ENCODE measurements around the gene FST.

FST gene

DNA sequence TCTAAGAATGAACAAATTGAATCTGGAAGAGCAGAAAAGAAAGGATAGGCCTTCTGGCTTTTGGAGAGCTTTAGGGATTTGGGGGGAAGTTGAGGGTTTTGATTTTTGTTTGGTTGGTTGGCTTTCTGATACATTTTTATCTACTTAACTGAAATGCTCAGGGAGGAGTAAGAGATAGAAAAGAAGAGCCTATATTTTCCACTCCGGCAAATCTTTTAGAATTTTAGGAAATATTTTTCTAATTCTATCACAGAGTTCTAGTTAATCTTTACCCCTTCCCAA, 25.8 kb upstream of the FST start:
- no peak overlapping the region for H3K4me3 ChIP-seq (replicated peaks; ENCODE audit: low read depth, low read length)
- TF ChIP-seq CTCF (IDR thresholded peaks at IDR 0.05; ENCODE audit: low read length, missing control alignments) = no peak
- DNase-seq (ENCODE audit: low read depth) = no peak

- DNase-seq (ENCODE audit: low read depth) = no peak
These were observed 24.1 kb upstream of the FST start for GRCh38 chr5:53456366-53456765.

DNA sequence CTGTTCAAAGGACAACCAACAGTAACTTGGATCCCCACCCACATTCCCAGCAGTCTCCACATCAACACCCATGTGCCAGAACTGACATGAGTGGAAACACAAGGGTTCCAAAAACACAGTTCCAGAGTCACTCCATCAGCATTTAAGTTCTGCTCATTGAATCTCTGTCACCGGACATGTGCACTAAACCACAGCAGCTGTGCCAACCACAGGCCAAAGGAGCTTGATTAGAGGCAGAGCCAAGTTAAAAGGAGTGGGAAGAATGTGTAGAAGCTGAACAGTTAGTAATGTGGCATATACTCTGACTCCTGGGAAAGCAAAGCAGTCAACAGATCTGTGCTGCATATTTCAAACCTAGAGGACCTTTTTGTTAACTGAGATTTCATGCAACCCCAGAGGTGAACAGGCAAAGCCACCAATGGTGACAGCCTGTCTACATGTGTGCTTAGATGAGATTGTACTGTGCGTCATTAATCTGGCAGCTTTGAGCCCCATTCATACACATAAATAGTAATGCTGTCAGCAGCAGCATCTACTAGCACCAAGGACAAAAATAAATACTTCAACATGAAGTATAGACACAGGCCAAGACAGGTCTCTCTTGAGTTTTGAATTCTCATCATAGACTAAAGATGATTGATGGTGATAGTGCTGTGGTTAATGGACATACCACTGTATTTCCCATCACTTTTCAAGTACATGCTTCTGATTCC, 16.4 kb upstream of the FST start:
- DNase-seq (ENCODE audit: low read depth) = peak; percentile 13
- H3K4me3 ChIP-seq (replicated peaks; ENCODE audit: low read depth, low read length) = no peak overlapping the region
- no peak for TF ChIP-seq CTCF (IDR thresholded peaks at IDR 0.05; ENCODE audit: low read length, missing control alignments)

More at GRCh38 chr5:53456366-53456765, 24.1 kb upstream of the FST start:
- H3K4me3 ChIP-seq (replicated peaks; ENCODE audit: low read depth, low read length) = no peak overlapping the region
- TF ChIP-seq CTCF (IDR thresholded peaks at IDR 0.05; ENCODE audit: low read length, missing control alignments) = no peak

GRCh38 chr5:53464722-53465121, 15.7 kb upstream of the FST start:
- no peak overlapping the region for H3K4me3 ChIP-seq (replicated peaks; ENCODE audit: low read depth, low read length)
- no peak for DNase-seq (ENCODE audit: low read depth)
- TF ChIP-seq CTCF (IDR thresholded peaks at IDR 0.05; ENCODE audit: low read length, missing control alignments) = no peak

- no peak overlapping the region for H3K4me3 ChIP-seq (replicated peaks; ENCODE audit: low read depth, low read length)
- peak; percentile 29 for DNase-seq (ENCODE audit: low read depth)
- no peak for TF ChIP-seq CTCF (IDR thresholded peaks at IDR 0.05; ENCODE audit: low read length, missing control alignments)
These were observed 10.3 kb upstream of the FST start for GRCh38 chr5:53469946-53470687.

- DNase-seq (ENCODE audit: low read depth) = no peak
- no peak overlapping the region for H3K4me3 ChIP-seq (replicated peaks; ENCODE audit: low read depth, low read length)
- no peak for TF ChIP-seq CTCF (IDR thresholded peaks at IDR 0.05; ENCODE audit: low read length, missing control alignments)
These were observed 8.2 kb upstream of the FST start for GRCh38 chr5:53472279-53472678.
